Cortex of kidney (tissue), 1 donor: ENCODE data around the gene SPAG9.

Experiments
- DNase-seq: peaks from one replicate; lab custom pipeline; 2025; lab: John Stamatoyannopoulos, UW

Gene SPAG9

DNA sequence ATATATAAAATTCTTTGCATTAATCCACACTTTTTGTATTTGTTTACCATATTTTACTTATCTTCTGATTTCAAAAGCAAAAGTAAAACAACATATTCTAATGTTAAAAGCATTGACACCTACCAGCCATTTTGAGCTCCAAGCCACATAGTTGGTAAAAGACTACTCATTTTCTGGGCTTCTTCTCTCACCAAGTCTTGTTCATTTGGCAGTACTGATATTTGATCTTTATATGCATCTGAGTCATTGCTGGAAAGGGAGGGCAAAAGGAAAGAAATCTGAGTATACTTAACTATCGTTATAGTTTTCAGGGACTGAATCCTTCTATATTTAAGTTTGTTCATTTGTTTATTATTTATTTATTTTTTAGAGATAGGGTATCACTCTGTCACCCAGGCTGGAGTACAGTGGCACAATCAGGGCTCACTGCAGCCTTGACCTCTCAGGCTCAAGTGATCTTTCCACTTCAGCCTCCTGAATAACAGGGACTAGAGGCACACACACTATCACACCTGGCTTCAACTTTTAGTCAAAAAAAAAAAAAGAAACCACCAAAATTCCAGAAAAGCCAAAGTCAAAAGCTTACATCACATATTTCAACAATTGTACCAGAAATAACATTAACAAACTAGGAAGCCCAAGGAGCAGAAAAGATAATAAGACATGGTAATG lies 133.5 kb downstream of the SPAG9 start:
- DNase-seq = no peak

DNA sequence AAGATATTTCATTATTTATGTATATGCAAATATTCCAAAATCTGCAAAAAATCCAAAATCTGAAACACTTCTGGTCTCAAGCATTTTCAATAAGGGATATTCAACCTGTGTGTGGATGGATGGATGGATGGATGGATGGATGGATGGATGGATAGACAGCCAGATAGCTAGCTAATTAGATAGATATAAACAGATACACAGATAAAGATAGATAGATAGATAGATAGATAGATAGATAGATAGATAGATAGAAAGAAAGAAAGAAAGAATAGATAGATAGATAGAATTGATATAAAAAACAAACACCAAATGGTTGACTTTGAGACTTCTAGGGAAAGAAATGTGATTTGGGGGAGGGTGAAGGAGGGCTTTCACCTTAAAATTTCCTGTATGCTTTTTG lies 139.4 kb downstream of the SPAG9 start:
- no peak for DNase-seq

DNA sequence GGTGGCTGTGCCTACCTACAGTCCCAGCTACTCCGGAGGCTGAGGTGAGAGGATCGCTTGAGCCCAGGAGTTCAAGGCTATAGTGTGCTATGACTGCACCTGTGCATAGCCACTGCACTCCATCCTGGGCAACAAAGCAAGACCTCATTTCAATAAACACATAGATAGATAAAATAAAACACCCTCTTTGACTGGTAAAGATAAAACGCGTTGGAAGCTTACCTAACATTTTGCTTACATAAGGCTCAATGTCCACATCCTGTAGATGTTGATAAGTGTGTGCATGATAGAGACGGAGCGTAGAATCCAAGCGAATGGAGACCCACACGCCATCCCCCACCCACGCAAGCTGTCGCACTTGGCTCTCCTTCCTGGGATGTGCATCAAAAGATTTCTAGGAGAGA lies 141.1 kb downstream of the SPAG9 start:
- no peak for DNase-seq

DNA sequence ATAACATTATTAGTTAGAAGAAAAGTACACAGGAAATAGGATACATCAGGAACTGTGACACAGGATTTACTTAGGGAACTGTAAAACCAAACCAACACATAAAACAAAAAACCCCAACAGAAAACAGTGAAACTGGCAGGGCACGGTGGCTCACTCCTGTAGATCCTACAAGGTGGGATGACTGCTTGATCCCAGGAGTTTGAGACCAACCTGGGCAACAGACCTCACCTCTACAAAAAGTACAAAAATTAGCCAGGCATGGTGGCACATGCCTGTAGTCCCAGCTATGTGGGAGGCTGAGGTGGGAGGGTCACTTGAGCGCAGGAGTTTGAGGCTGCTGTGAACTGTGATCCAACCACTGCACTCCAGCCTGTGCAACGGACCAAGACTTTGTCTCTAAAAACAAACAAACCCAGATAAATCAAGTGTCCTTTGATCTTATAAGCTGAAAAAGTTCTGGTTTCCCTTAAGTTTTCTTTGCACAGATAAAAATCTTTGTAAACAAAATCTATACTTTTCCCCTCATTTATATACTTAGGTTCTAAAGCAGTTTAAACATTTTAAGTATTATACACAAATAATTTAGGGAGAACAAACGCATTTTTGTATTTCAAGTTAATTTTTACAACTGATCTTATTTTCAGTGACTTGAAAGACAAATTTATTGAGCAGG lies 143.0 kb downstream of the SPAG9 start:
- no peak for DNase-seq

DNA sequence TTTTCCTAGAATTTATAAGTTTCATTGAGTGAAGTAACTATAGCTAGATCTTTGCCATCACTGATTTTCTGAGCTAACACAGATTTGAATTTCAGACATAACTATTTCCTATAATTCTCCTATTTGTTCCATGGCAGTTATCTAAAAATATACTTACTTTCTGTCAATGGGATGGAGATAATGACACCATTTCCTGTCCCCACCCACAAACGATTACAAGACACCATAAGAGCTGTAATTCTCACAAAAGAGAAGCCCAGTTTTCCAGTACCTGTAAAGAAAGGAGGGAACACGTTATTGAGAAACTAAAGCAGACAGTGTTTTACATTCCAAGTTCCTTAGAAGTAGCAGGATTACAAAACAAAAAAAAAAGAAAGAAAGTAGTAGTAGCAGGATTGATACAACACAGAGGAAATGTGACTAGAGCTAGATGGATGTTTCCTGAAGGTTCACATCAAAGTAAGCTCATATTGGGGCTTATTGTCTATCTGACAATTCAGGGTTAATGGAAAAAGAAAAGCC lies 143.7 kb downstream of the SPAG9 start:
- DNase-seq = no peak

DNA sequence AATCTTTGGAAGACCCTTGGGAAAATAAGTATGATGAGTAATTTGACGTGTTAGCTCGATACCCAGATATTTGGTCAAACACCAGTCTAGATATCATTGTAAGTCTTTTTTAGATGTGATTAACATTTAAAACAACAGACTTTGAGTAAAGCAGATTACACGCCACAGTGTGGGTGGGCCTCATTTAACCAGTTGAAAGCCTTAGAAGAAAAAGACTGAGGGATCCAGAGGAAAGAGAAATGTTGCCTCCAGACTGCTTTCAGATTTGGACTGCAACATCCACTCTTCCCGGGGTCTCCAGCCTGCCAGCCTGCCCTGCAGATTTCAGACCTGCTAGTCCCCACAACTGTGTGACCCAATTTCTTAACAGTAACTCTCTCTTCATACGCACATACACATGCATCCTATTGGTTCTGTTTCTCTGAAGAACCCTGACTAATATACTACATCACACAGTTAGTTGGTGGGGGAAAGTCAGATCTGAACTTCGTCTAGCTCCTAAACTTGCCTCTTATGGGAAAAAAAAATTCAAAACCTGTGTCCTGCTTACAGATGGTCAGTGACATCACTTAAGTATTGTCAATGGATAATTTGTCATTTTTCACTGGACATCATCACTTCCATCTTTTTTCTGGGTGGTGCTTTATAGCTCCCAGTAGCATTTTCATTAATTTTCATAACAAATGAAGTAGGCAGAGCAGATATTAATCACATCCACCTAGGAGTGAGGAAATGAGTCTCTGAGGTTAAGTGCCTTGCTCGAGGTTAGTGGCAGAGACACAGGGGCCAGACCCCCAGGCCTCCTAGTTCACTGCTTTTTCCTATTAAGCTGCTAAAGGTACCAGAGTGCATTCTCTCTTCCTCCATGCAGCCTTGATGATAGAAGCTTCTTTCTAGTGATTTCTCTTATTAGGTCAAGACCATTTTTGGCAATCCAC lies 146.8 kb downstream of the SPAG9 start:
- no peak for DNase-seq

DNA sequence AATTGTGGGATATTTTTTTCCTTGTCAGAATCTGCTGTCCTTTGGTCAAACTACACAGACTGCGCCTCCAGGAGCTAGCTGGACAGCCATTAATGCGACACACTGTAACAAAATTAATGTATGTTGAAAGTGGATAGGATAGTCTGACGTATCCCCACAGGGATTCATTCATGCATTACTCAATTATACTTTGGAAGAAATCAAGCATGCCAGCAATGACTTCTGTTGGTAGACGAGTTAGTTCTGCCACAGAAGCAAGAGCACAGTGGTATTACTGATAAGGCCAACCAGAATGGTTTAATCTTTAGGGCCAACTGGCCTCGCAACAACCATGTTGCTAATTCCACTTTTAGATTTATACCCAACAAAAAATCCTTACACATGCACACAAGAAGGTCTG lies 148.1 kb downstream of the SPAG9 start:
- no peak for DNase-seq

DNA sequence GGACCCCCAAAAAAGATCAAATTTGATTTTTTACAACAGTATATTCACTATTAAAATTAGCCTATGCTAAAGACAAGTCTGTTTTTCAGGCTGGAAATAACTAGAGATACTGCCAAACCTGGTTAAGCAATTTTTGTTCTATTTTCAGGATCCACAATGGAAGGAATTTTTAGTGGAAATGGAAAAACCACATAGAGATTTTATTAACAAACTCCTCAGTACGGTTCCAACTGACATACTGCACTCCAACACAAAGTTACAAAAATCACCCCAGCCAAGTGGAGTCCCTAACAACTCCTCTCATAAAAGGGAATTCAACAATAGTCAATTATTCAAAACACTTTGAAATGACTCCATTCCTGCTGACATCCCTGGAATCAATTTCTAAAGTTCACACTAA lies 152.9 kb downstream of the SPAG9 start:
- no peak for DNase-seq

DNA sequence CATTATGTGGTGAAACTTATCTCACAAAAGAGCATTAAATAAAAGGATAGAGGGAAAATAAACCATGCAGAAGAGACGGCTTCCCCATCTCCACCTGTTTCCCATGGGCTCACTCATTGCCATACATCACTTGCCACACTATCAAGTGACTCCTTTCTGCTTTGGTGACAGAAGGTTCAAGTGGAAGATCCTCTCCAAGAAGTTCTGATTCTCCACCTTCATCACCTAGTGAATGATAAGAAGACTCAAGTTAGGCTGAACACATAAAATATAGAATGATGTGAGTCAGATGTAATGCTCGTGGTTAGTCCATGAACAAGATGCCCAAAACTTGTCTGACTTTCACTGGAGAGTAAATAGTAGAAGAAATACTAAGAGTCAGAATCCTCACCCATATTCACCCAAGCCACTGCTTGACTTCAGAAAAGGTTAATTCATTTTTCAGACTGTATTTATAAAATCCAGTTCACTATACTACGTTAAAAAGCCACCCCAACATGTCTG lies 154.5 kb downstream of the SPAG9 start:
- DNase-seq = no peak

DNA sequence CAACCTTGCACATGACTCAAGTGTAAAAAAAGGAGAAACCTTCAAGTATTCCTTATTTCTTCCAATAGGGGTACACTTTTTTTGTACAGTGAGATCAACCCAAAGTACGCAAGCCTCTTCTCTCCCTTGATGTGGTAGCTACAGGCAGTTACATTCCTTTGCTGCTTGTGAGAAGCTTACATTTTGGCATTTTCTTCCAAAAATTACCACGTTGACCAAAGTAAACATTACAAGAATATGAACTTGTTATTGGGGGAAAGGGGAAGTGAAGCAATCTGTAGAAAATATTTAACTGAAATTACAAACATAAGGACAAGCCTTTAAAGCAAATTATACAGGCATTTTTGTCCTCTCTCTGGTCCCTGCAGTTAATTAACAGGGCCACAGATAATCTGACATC lies 157.5 kb downstream of the SPAG9 start:
- DNase-seq = no peak

DNA sequence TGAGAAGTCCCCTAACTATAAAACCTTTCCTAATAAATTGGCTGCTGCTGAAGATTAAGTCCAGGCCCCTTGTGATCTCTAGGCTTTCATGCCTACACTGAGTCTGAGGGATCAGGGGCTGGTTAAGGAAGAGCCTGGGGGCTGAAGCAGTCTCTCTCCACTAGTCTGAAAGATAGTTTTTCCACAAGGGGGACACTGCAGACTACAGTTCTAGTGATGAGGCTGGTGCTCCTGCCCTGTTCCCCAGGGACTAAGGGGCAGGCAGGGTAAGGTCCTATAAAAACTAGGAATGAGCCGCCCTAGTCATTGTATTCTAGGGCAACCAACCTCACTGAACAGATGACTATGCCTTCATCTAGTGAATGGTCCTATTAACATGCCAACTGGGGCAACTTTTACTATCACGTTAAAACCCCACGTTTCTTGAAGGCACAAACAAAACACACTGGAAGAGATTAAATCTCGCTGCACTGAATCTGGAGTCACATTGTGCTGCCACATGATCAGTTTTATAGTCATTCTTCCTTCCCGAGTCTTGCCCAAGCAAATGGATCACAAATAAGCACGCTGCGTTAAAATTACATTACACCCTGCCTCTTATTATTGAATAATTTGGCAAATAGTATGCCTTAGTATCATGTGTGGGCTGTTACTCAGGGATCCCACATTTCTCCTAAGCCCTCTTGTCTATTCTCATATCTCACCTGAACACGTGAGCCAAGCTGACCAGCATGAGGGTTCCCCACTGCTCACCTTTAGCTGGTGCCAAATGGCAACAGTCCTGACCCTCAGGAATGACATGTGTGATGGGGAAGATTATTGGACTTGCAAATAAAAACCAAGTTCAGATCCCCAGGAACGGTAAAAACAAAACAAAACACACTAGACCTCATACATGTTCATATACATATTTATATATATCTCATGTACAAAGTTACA lies 159.1 kb downstream of the SPAG9 start:
- DNase-seq = no peak

DNA sequence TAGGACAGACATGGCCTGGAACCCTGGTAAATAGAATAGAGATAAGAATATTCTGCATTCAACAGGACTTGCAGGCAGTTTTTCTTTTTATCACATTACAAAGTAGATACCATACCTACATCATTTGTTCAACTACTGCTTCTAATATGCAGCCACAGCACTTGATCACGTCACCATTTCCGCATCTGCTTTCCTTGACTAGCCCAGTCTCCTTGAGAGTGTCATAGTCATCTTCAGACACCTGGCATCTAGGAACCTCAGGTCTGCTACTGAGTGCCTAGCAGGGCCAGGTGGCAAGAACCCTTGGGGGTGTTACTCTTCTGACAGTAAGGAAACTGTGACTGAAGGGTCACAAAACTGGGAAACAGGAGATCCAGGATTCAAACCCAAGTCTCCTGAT lies 161.3 kb downstream of the SPAG9 start:
- no peak for DNase-seq

DNA sequence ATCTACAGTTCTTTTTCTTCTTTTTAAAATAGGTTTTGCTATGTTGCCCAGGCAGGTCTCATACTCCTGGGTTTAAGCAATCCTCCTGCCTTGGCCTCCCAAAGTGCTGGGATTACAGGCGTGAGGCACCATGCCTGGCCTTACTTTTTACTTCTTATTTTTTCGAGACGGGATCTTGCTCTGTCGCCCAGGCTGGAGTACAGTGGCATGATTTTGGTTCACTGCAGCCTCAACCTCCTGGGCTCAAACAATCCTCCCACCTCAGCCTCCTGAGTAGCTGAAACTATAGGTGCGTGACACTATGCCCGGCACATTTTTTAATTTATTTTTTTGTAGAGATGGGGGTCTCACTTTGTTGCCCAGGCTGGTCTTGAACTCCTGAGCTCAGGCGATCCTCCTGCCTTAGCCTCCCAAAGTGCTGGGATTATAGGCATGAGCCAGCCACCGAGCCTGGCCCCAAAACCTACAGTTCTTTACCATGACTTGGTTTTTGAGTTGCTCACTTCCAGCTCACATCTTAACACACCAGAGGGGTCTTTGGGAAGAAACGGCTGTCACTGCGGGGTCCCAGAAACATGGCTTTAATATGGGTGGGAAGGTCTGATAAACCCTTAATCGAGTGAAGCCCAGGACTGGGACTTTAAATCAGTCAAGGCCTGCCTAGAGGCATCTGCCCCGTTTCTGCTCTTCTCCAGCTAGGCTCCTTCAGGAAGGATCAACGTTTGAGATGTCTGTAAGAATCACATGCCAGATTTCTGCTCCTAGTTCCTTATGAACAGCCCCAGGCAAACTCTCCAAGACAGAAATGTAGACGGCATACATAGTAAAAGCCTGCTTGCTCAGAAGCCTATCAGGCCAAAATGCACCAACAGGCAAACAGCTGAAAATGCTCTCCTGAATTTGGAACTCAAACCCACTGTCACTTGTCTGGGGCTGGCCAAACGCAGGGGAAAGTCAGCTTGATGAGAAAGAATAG lies 162.8 kb downstream of the SPAG9 start:
- no peak for DNase-seq

DNA sequence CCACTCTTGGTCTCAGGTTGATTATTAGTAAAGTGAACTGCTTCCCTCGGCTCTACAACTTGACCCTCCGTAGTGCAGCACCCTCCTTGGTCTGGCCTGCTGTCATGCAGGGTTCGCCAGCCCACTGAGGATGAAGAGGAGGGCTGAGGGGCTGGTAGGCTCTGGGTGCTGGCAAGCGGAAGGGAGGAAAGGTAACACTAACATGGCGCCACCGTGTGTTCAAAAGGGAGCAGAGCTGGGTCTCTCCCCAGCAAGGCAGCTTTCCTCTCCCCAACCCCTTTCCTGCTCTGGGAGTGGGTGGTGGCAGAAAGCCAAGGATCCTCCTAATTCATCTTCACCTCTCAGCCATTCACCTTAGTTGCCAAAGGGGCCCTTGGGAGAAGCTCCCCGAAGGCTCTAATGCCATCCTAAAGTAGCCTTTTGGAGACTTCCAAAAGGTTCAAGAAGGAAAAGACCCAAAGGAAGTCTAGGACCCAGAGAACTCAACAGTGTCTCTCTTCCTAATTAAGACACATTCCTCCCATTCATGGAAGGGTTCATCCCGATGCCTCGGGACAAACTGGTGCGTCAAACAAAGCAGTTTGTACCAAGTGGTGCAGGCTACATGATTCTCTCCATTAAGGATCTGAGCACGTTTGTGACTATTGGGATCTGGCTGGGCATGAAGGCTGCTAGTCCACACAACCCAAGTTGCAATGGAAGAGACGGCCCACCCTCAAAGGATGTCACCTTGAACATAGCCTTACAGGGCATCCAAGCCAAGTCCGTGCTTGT lies 163.7 kb downstream of the SPAG9 start:
- DNase-seq = no peak

DNA sequence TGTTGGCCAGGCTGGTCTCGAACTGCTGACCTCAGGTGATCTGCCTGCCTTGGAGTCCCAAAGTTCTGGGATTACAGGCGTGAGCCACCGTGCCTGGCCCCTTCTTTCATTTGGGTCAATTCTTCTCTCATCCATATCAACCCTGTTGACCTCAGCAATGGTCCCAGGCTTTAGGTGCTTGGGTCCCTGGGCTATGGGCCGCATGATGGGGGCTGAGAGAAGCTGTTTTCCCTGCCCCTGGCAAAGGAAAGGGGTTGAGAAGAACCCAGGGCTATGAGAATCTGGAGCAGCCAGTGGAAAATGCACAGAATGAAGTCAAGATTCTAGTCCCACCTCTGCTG lies 164.3 kb downstream of the SPAG9 start:
- no peak for DNase-seq

DNA sequence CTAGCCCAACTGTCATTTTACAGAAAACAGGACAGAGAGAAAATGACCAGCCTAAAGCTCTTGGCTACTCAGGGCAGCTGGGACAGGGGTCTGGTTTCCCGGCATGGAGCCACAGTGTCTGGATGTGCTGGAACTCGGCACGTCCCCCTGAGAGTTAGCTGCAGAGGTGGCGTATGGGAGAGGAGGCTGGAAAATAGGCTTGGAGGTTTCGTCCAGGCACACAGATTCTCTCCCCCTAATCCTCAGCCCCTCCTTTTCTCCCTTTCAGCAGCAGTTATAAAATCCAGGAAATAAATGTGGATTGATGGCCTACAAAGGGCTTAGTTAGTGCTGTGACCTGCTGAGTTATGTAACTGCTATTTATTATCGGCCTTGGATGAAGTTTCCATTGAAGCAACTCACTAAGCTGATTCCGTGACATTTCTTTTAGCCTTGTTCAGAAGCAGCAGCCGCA lies 165.0 kb downstream of the SPAG9 start:
- no peak for DNase-seq

DNA sequence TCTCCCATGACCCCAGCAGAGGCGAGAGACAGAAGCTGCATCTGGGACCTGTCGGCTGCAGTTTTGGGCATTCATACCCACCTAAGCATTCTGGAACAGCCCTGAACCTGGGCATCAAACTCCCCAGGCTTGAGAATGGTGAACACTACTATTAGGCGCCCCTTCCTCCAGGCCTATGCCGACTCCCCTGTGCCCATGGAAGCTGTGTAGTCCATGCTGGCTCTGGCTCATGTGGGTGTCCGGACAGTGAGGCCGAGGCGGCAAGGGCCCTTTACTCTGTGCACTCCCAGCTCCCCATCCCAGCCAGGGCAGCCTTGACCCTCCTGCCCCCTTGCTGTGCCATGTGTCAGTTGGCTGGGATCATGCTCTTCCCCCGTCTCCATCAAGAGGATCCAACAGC lies 165.5 kb downstream of the SPAG9 start:
- DNase-seq = no peak

DNA sequence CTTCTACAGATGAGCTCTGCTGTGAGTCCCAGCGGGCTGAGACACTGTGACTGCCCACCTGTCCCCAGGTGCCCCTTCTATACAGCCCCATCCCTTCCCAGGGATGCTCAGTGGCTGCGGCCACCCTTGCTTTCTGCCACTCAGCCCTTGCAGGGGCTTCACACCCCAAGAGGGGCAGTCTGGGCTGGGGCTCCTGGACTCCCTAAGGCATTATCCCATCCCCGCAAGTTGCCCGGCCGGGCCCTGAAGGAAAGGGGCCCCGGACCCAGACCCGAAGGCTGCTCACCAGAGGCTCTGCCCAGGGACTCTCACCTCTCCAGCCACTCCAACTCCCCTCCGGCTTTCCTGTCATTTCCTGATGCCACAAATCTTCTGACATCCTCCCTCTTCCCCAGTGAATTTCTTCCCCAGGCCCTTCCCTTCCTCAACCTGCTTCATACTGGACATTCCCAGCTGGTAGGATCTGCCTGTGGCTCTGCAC lies 166.0 kb downstream of the SPAG9 start:
- DNase-seq = no peak
